HG02884 (cell line): ENCODE data around the gene CDH13.

Experiments used
- ATAC-seq: cut with Tn5 transposase; IDR thresholded peaks from one replicate; pipeline ENCODE4 v1.9.1; 2021; ENCODE audit warnings: mild to moderate bottlenecking, moderate library complexity; ENCODE audit not compliant: unreplicated experiment

CDH13 gene

DNA sequence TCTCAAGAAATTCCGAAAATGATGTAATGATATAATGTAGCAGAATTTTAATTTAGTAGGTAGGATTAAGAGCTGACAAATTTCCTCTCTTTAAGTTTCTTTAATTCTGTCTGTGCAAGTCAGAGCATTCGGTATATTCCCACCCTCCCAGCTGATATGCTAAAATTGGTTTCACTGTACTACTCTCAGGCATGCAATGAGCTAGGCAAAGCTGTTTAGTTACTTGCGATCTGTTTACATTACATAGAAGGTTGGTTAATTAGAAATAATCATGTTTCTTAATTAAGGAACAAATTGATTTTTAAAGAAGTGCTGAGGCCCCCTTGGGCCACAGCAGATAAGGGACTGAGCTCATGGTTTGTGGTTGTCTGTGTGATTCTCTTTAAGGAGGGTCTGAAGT lies 748.2 kb downstream of the CDH13 start:
- no peak for ATAC-seq

DNA sequence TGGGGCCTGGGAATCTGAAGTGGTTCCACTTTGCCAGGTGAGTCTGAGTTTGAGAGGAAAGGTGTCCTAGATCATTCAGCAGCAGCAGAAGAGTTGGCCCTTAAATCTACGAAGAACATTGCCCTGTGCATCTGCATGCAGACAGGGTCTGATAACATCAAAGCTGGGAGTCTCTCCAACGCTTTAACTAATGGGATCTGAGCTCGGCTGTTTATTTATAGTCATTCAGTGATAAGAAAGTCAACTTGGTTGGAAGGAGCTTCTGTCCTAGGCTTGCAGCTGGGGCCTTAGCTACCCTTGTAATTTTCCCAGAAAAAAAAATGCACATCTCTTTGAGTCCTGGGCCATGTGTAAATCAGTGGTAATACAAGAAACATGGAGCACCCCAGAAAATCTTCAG lies 763.0 kb downstream of the CDH13 start:
- no peak for ATAC-seq

DNA sequence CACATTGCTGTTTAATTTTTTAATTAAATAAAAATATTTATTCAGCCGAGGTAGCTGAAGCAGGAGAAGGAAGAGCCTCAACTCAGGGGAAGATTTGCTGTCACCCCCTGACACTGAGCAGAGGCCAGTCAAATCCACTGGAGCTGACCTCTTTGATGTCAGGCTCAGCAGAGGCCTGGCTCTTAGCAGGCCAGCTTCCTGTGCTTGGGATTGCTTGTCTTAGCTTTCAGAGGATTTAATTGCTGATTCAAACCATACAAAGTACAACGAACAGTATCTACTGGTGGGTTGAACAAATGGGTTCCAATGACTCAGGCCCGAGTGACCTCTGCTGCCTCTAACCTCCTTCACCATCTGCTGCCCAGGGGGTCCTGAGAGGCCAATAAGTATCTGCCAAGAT lies 764.0 kb downstream of the CDH13 start:
- no peak for ATAC-seq

DNA sequence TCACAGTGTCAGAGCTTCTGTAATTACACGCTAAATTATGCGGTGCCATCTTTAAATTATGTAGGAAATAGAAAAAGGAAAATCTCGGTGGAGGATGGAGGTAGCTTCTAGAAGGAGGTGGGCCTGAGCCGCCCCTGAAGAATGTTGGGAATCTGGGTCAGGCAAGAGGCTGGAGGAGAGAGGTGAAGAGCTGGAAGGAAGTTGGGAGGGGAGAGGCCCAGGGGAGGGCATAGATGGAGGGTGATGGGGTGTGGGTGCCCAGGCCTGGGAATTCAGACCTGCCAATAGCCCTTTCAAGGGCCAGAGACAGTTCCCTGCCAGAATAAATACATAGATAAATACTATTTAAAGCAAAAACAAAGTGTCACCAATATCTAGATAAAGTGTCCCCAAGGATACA lies 766.0 kb downstream of the CDH13 start:
- ATAC-seq = no peak

DNA sequence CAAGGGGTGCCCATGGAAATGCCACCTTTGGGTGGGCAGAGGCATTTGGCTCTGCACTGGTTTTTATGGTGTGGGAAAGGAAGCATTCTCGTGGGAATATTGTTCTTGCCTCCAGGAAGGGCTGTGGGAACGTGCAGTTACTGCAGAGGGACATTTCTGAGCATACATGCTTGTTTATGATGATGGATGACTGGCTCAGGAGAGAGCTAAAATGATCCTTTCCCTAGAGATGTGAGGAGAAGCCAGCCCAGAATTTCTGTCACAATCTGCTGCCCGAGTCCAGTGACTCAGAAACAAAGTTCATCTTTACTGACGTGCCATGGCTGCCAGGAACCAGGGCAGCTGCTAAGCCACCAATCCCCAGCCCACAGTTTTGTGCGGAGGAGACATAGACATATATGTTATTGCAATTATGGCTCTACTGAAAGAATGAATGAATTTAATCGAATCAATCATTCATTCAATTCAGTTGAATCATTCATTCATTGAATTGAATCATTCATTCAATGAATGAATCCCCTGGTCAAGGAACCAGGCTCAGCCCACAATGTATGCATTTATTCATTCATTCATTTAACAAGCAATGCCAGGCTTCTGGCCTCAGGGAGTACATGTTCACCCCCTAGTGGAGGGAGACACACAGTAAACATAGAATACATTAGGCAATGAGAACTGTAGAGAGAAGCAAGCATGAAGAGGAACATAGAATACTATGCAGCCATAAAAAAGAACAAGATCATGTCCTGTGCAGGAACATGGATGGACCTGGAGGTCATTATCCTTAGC lies 766.6 kb downstream of the CDH13 start:
- no peak for ATAC-seq

DNA sequence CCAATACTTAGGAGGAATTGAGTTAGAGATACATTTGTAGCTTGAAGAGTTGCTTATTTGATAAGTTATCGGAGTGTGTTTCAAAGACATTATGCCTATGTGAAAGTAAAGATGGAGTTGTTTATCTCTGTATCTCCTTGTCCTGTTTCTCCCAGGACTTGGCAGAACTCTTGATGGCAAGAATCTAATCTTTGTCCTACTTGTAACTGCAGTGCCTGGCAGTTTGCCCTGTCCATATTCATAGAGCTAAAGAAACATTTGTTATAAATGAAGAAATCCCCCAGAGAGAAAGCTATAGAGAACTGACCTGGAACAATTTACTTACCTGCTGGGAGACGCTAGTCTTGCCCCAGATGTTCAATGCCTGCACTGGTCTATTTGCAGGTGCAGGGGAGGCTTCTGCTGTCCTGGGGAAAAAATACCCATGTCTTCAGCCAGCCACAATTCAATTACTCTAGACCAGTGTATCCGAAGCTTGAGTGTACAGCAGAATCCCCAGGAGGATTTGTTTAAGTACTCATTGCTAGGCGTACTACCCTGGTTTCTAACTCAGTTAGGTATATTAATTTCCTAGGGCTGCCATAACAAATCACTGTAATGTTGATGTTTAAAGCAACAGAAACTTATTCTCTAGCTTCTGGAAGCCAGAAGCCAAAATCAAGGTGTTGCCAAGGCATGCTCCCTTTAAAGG lies 771.0 kb downstream of the CDH13 start:
- no peak for ATAC-seq

DNA sequence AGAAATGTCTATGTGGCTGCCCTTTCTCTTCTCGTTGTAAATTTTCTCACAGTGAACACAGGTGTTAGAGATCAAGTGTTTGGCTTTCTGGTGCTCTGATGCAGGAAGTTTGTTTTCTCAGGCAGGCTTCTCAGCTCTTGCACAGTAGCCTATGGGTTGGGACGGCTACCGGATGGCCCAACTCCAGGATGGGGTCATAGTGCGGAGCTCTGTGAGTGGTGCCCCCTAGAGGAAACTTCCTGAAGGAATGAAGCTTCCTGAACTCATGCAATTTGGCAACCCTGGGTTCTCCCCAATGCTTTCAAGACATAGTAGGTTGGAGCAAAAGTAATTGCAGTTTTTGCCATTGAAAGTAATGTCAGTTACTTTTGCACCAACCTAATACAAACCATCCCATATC lies 773.5 kb downstream of the CDH13 start:
- ATAC-seq = no peak

DNA sequence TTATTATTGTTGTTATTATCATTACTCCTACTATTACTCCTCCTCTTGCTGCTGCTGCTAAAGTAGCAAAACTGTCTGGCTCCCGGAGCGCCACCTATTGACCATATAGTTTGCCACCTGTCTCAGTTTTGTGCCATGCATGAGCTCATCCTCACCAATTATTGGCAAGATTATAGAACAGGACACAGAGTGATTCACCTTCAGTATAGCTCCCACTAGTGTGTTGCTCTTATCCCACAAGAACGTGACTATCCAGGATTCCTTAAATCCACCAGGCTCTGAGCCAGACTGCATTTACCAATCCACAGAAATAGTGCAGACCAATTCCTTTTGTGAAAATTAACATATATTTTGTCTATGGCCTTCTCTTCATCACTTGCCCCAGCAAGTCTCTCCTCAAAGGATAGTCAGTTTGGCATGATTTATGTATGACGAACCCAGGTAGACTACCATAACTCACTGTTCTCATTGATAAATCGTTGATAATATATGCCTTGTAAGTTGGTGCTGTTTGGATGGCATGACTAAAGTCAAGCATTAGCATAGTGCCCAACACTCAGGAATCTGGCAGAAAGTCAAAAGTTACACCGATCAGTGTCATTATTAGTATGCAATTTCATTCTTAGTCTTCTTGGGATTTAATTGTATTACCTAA lies 775.5 kb downstream of the CDH13 start:
- ATAC-seq = no peak

DNA sequence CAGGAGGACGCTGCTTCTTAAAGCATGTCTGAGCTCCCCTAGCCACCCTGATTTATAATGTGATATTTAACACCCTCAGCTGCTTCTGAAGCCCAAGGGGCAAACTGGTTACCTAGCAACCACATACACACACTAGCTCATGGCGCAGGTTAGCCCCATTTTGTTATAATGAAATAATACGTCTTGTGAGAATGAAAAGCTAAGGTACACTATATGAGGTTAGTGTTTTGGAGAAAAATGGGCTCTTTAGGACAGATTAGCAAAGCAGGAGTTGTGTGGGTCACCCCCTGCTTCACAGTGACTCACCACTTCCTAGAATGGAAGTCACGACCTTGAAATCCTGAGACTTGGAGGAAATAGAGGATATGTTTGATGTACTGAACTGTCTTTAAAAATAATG lies 776.2 kb downstream of the CDH13 start:
- no peak for ATAC-seq

DNA sequence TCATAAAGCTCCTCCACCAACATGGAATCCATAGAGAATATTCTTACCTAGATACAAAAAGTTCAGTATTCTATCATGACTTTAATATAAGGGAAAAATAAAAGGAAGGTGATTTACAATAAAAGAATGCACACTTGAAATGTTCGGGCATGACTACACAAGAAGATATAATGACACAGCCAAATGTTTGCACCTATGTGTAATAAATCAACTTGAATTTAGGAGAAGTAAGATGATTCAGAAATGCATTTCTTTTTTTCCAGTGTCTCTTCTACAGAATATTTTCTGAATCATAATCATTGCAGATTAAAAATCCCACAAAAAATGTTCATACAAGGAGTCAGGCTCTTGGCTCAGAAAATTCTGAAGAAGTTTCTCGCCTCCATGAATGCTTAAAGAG lies 777.0 kb downstream of the CDH13 start:
- ATAC-seq = no peak

DNA sequence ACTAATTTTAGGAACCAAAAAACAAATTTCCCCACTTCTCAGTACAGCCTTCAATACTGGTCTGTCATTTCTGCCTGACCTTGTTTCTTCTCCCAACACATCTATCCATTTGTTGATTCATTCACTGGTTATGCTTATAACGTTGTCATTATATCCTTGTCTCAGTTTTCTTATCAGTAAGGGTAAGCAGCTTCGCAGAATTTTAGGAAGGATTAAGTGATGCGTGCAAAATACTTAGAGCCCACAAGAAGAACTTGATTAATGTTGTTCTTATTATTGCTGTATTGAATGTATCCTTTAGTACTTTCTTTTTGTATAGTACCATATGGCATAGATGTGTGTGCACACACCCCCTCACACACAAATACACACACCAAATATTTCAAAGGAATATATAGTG lies 777.5 kb downstream of the CDH13 start:
- ATAC-seq = no peak

DNA sequence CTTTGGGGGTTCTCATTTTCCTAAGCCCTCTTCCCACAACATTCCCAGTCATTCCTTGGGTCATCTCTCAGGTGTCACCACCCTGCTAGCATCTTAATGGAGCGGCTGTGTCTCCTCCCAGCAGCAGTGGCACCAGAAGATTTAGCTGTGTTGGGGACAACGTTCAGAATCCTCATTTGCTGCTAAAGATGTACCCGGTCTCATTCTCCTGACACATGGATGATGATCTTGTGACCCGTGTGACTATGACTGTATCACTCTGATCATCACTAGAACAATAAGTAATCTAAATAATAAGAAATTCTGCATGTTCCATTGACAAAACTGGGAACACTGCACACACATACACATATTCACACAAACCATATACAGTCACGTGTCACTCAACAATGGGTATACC lies 781.2 kb downstream of the CDH13 start:
- no peak for ATAC-seq

DNA sequence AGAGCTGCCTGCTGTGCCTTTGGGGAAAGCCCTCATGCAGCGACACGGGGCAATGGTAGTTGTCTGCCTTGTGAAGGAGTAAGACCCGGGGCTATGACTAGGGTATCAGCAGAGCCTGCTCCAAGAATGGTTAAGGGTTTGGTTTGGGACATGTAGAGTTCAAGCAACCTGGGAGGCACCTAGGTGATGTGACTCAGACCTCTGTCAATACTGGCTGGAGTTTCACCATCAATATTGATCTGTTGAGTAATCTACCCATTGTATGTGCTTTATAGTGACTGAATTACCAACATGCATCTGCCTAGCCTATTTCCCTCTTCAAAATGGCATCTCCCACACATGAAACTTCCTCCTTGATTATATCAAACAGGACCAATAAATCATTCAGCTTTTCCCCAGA lies 782.6 kb downstream of the CDH13 start:
- no peak for ATAC-seq

DNA sequence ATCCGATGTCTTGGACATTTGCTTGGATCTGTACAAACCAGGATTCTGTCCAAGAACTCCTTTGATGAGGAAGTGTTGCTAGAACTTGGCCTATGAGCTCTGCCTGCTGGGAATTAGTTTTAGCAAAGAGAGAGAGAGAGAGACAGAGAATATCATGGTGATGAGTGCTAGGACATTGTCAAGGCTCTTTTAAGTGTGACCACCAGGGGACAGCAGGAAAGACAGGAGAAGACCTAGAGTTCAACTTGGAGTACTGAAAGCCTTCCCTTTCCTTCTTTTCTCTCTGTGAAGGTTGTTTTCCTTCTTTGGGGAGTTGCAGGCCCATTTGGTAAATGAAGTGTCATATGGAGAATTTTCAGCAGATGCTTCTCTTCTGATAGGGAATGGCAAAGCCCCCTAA lies 791.8 kb downstream of the CDH13 start:
- no peak for ATAC-seq

DNA sequence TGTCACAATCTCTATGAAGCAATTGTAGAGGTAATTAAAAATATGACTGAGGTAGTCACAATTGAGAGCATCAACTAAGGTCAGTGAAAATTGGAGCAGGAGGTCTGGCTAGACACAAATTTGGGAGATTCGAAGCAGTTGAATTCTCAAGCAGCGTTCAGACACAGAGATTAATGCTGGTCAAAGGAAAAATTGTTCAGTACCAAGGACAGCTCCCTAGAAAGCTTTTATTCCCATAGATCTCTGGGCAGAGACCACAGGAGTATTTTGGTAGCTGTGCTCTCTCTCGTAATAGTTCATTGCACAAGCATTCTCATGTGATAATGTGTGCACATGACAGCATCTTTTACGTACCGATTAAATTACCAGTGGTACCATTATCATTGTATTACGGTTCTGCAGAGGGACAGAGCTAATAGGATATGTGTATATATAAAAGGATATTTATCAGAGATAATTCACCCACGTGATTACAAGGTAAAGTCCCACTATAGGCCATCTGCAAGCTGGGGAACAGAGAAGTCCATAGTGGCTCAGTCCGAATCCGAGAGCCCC lies 793.5 kb downstream of the CDH13 start:
- no peak for ATAC-seq

DNA sequence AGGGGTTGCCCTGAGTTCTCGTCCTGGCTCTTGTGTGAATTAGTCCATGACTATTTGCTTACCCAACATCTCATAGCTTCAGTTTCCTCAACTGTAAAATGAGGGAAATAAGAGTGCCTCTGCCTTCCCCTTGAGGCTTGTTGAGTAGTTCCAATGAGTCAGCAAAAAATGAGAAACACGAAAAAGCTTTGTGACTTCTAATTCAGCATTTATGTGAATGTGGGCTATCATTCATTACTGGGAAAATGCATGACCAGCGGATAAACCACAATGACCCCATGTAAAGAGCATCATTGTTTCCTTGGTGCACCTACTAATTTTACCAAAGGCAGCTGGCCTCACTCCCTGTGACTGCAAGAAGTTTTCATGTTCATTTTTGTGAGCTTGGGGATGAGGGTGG lies 806.4 kb downstream of the CDH13 start:
- ATAC-seq = no peak

DNA sequence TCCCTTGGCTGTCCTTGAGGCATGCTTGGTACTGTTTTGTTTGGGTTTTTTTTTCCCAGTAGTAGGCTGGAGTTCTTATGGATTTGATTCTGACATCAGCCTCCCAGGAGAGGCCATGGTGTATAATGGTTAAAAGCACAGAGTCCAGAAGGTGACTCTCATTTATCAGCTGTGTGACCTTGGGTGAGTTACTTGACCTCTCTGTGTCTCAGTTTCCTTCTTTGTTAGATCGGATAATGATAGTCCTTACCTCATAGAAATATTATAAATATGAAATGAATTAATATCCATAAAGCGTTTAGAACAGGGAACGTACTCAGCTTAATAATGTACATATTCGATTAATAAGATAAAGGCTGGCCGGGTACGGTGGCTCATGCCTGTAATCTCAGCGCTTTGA lies 810.3 kb downstream of the CDH13 start:
- no peak for ATAC-seq

DNA sequence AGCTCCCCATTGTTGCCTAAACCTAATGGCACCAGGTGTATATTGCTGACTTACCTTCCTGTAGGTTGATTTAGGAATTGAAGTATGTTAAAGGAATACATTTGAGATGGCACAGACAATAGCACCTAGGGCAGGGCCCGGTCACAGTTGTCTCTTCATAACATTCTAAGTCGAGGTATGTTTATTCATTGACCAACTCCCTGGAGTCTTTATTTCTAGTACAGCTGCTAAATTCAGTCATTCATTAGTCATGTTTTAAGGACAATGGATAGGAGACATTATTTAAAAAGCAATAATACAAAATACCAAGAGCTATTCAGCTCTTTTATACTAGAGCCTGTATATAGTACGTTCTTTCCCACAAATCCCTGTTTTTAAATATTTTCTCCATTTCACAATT lies 811.6 kb downstream of the CDH13 start:
- ATAC-seq = no peak

DNA sequence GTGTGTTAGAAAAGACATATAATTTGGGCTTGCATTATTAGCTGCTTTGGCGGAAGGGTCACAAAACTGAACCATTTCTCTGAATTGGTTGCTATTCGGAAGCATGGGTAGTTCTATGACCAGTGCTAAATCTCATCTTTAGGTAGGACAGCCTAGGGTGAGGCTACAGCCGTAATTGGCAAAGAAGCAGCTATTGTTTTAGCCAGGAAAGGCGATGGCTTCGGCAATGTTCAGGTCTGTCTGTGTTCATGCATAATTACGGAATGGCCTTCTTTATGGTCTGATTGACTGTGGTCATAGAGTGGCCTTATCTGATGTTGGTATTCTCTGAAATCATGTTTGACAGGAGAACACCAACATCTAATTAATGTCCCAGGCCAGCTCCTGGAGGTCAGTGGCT lies 812.6 kb downstream of the CDH13 start:
- no peak for ATAC-seq

DNA sequence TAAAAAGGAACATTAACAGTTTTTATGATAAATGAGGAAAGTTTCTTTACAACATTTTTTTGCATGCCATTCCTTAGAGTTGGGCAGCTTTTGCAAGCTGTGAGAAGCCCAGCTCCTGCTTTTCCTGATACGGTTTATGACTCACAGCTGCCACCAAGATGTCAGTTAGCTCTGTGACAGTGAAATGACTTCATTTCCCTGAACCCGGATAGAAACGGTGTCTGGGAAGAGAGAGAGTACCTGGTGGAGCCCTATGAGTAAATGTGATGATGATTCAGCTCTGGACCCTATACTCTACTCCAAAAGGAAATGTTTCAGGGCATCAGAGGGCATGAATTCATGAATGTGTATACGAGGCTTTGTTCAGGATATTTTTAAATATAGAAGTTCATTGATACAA lies 814.7 kb downstream of the CDH13 start:
- no peak for ATAC-seq

DNA sequence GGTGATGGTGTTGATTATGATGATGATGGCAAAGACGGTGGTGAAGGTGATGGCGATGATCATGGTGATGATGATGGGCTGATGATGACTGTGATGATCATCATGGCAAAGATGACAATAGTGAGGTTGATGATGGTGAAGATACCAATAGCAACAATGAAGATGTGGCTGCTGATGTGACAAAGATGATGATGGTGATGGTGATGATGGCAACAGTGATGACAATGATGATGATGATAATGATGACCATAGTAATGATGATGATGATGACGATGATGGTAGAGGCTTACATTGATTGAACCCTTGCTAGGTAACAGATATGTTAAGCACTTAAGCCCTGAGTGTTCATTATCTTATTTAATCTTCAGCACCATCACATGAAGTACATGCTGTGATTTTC lies 817.2 kb downstream of the CDH13 start:
- ATAC-seq = no peak

DNA sequence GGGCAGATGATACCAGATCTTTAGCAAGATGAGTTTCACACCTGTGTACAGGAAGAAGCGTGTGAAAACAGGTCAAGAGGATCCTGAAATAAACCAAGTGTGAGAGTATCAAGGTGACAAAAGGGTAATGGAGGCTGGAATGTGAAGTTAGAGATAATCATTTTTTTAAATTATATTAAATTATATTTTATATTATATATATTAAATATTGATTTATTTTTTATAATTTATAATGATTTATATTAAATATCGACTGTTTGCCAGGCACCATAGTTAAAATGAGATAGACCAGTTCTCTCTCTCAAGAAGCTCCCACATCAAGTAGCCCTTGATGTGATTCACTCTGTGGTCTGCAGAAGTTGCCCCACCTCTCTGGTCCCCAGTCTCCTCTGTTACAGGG lies 820.8 kb downstream of the CDH13 start:
- no peak for ATAC-seq
